Caco-2 (cell line): ENCODE measurements around the gene CBR4. TPM values are rescaled to one million over a fixed set of nuclear protein-coding genes. Genes with fewer than 3 reads are reported as not detected.

Experiments
- BruUV-seq: library from RNA; stranded (reverse); fragments of 400-500 nt; replicated peaks from 2 replicates; lab custom pipeline; 2021; lab: Mats Ljungman, UMichigan
- CTCF ChIA-PET: fragments of 300-600 bp; sonication (Branson Sonifier 250); formaldehyde crosslinking; loops from one replicate; lab custom pipeline; 2022; ENCODE audit warnings: antibody characterized with exemption; lab: Charles Lee
- POLR2A ChIA-PET: fragments of 300-600 bp; sonication (Branson Sonifier 250); formaldehyde crosslinking; loops from one replicate; lab custom pipeline; 2022; ENCODE audit warnings: antibody characterized with exemption; lab: Charles Lee
- DNase-seq, 2 experiments: peaks; one replicate each; pipeline versions ENCODE4 v3.0.0 to v3.0.0-alpha.2; 2020 to 2022
- H3K27me3 ChIP-seq: replicated peaks from 2 replicates; pipeline ENCODE4 v1.6.0; 2011; ENCODE audit warnings: low read length; ENCODE audit not compliant: control insufficient read depth, insufficient read depth
- H3K36me3 ChIP-seq: 2 replicates; pipeline ENCODE4 v1.5.1; 2011; ENCODE audit warnings: low read length; ENCODE audit not compliant: control insufficient read depth, insufficient read depth
- H3K4me1 ChIP-seq: fragments of 250-450 bp; sonication (Bioruptor Pico); 2 replicates; pipeline ENCODE4 v1.5.1; 2020; ENCODE audit warnings: mild to moderate bottlenecking
- H3K4me3 ChIP-seq: 2 replicates; pipeline ENCODE4 v1.5.1; 2011; ENCODE audit warnings: low read depth, mild to moderate bottlenecking, control low read depth, low read length
- H3K9me3 ChIP-seq: fragments of 250-450 bp; sonication (Bioruptor Pico); 2 replicates; pipeline ENCODE4 v1.5.1; 2020; ENCODE audit warnings: mild to moderate bottlenecking, moderate library complexity
- H3K27ac Mint-ChIP-seq: one replicate; pipeline ENCODE4 v1.8.0; 2022; ENCODE audit warnings: mixed read lengths; ENCODE audit not compliant: unreplicated experiment
- H3K27me3 Mint-ChIP-seq: one replicate; pipeline ENCODE4 v1.8.0; 2022; ENCODE audit warnings: mixed read lengths; ENCODE audit not compliant: insufficient read depth, unreplicated experiment
- H3K36me3 Mint-ChIP-seq: one replicate; pipeline ENCODE4 v1.8.0; 2022; ENCODE audit warnings: mild to moderate bottlenecking, mixed read lengths; ENCODE audit not compliant: insufficient read depth, unreplicated experiment
- H3K4me1 Mint-ChIP-seq: one replicate; pipeline ENCODE4 v1.8.0; 2022; ENCODE audit warnings: low read depth, mixed read lengths; ENCODE audit not compliant: unreplicated experiment
- H3K4me3 Mint-ChIP-seq: one replicate; pipeline ENCODE4 v1.8.0; 2022; ENCODE audit warnings: mild to moderate bottlenecking, moderate library complexity, mixed read lengths; ENCODE audit not compliant: unreplicated experiment
- H3K9me3 Mint-ChIP-seq: one replicate; pipeline ENCODE4 v1.8.0; 2022; ENCODE audit warnings: mixed read lengths; ENCODE audit not compliant: unreplicated experiment
- CTCF ChIP-seq, 2 experiments: fragments of 200-600 bp in 1 of 2; IDR thresholded peaks; 1 replicate in 1 of 2; 2 replicates in 1 of 2; pipeline versions ENCODE4 v1.5.1 to v1.8.0; 2011 to 2022; ENCODE audit warnings: antibody characterized with exemption in 1 of 2, control low read depth in 1 of 2, inconsistent platforms in 1 of 2, low read depth in 1 of 2, low read length in 1 of 2, mild to moderate bottlenecking in 1 of 2, moderate library complexity in 1 of 2; ENCODE audit not compliant: insufficient read depth in 1 of 2, severe bottlenecking in 1 of 2, unreplicated experiment in 1 of 2
- intact Hi-C: fragments of 100-400 bp; cut with micrococcal nuclease; formaldehyde crosslinking; loops from one replicate; pipeline ENCODE4 v1.10.0; 2022; ENCODE audit not compliant: unreplicated experiment
- total RNA-seq: library from RNA; stranded (reverse); gene quantifications from 2 replicates; pipeline ENCODE4 v1.2.3, GENCODE V29; 2022

The CBR4 gene
- total RNA-seq, 1 experiment from 2014 or later: 22.5 TPM

- TF ChIP-seq CTCF (IDR thresholded peaks at IDR 0.05; ENCODE audit: insufficient read depth in 1 of 2, low read depth in 1 of 2, low read length in 1 of 2, severe bottlenecking in 1 of 2, unreplicated experiment in 1 of 2): no peak
- Mint-ChIP-seq H3K27ac (no peak overlapping the region), H3K36me3 (no peaks in the 10 kb centered on the region), H3K4me1 (peaks cover 7% of the 10 kb centered on the region), H3K27me3 (no peaks in the 10 kb centered on the region), H3K4me3 (no peak overlapping the region), H3K9me3 (no peaks in the 10 kb centered on the region)
- no peaks in the 10 kb centered on the region for H3K36me3 ChIP-seq
- H3K4me3 ChIP-seq: no peak overlapping the region
- POLR2A ChIA-PET: no interaction called here
- CTCF ChIA-PET: no interaction called here
- intact Hi-C loops: no loop called here
- H3K27me3 ChIP-seq: no peaks in the 10 kb centered on the region
- no TSS peak for BruUV-seq
- H3K4me1 ChIP-seq: peaks cover 8% of the 10 kb centered on the region; the same call in 1 of the 2 replicates
- no peak for DNase-seq
- H3K9me3 ChIP-seq: no peaks in the 10 kb centered on the region
Measured at GRCh38 chr4:169031392-169031791, 21.3 kb upstream of the CBR4 start.

GRCh38 chr4:169030562-169030982 is 20.5 kb upstream of the CBR4 start:
- Histone ChIP-seq H3K4me1 (peaks cover 8% of the 10 kb centered on the region; the same call in 1 of the 2 replicates), H3K9me3 (no peaks in the 10 kb centered on the region), H3K27me3 (no peaks in the 10 kb centered on the region), H3K36me3 (no peaks in the 10 kb centered on the region), H3K4me3 (no peak overlapping the region)
- Mint-ChIP-seq H3K4me3 (no peak overlapping the region), H3K4me1 (peaks cover 7% of the 10 kb centered on the region), H3K36me3 (no peaks in the 10 kb centered on the region), H3K27ac (no peak overlapping the region), H3K27me3 (no peaks in the 10 kb centered on the region), H3K9me3 (no peaks in the 10 kb centered on the region)
- no TSS peak for BruUV-seq
- intact Hi-C loops: no loop called here
- no peak for DNase-seq
- no peak for TF ChIP-seq CTCF (IDR thresholded peaks at IDR 0.05; ENCODE audit: insufficient read depth in 1 of 2, low read depth in 1 of 2, low read length in 1 of 2, severe bottlenecking in 1 of 2, unreplicated experiment in 1 of 2)
- ChIA-PET CTCF (no interaction called here), POLR2A (no interaction called here)

GRCh38 chr4:169029947-169030346 is 19.9 kb upstream of the CBR4 start:
- intact Hi-C loops: no loop called here
- H3K36me3 Mint-ChIP-seq: no peaks in the 10 kb centered on the region
- Histone ChIP-seq H3K9me3 (no peaks in the 10 kb centered on the region), H3K27me3 (no peaks in the 10 kb centered on the region), H3K36me3 (no peaks in the 10 kb centered on the region), H3K4me1 (peaks cover 8% of the 10 kb centered on the region; the same call in 1 of the 2 replicates), H3K4me3 (no peak overlapping the region)
- POLR2A ChIA-PET: no interaction called here
- no peak overlapping the region for H3K4me3 Mint-ChIP-seq
- no peak for TF ChIP-seq CTCF (IDR thresholded peaks at IDR 0.05; ENCODE audit: insufficient read depth in 1 of 2, low read depth in 1 of 2, low read length in 1 of 2, severe bottlenecking in 1 of 2, unreplicated experiment in 1 of 2)
- no peaks in the 10 kb centered on the region for H3K27me3 Mint-ChIP-seq
- CTCF ChIA-PET: no interaction called here
- no peaks in the 10 kb centered on the region for H3K9me3 Mint-ChIP-seq
- no peak for DNase-seq
- H3K27ac Mint-ChIP-seq: no peak overlapping the region
- no TSS peak for BruUV-seq
- peaks cover 7% of the 10 kb centered on the region for H3K4me1 Mint-ChIP-seq
